NK-92 treated with Interleukin-12 subunit alpha and Interleukin-12 subunit beta, amount 100 ng/mL, for 24 hours (cell line): ENCODE data around the gene ZMYND15.
A peak's percentile ranks its signal among the peaks of the same experiment; 100 is the strongest.

Experiments used
- DNase-seq: peaks from one replicate; lab custom pipeline; 2025; lab: John Stamatoyannopoulos, UW

ZMYND15 gene

GRCh38 chr17:4786106-4786511, 46.5 kb downstream of the ZMYND15 start, which contains the start of gene VMO1:
Gene VMO1 (minus strand): TSS chr17:4786364. CDS start chr17:4786352, 12 bp downstream.
- no peak for DNase-seq

- no peak for DNase-seq
Observed at GRCh38 chr17:4786516-4786915, 46.9 kb downstream of the ZMYND15 start.

GRCh38 chr17:4788159-4788806, 48.6 kb downstream of the ZMYND15 start:
- DNase-seq: no peak

GRCh38 chr17:4788807-4789700, 49.4 kb downstream of the ZMYND15 start, which contains the start of gene GLTPD2:
Gene GLTPD2 (plus strand): TSS chr17:4788964. CDS start chr17:4789012, 48 bp downstream.
- DNase-seq: no peak

GRCh38 chr17:4789701-4789950, 50.0 kb downstream of the ZMYND15 start:
- DNase-seq: no peak

- DNase-seq: peak; percentile 76
Observed at GRCh38 chr17:4789951-4790704, 50.5 kb downstream of the ZMYND15 start.

- DNase-seq: no peak
Observed at GRCh38 chr17:4790705-4791088, 51.1 kb downstream of the ZMYND15 start.

- DNase-seq: no peak
Observed at GRCh38 chr17:4795168-4795567, 55.5 kb downstream of the ZMYND15 start.
